SH-SY5Y (cell line): ENCODE results near the gene INPP4B.

Experiments used
- GATA2 ChIP-seq: IDR thresholded peaks from 2 replicates; pipeline ENCODE4 v1.6.1; 2011; ENCODE audit warnings: mild to moderate bottlenecking, low read depth, low read length
- GATA3 ChIP-seq: IDR thresholded peaks from 2 replicates; pipeline ENCODE4 v1.6.1; 2011; ENCODE audit warnings: low read depth, mild to moderate bottlenecking, low read length, moderate library complexity

GRCh38 chr4:142088906-142089305 lies 757.2 kb downstream of the INPP4B start:
- TF ChIP-seq GATA3 (no peak), GATA2 (no peak)
